Activated CD8-positive, alpha-beta memory T cell treated with anti-CD3 and anti-CD28 coated beads, Interleukin-2, amount 50 U/mL, for 48 hours (primary cell): ENCODE results near the gene RUNX3.
A peak's percentile ranks its signal among the peaks of the same experiment; 100 is the strongest.

ENCODE experiments used
- DNase-seq: peaks from one replicate; pipeline ENCODE4 v3.0.0-alpha.2; 2020

RUNX3 gene

GRCh38 chr1:24878045-24878444 is 52.0 kb downstream of the RUNX3 start:
- DNase-seq = no peak

- no peak for DNase-seq
Measured at GRCh38 chr1:24875991-24876506, 54.0 kb downstream of the RUNX3 start.

- peak; percentile 40 for DNase-seq
Measured at GRCh38 chr1:24875257-24875656, 54.8 kb downstream of the RUNX3 start.

GRCh38 chr1:24874611-24875234 is 55.4 kb downstream of the RUNX3 start:
- no peak for DNase-seq

GRCh38 chr1:24874056-24874455 is 56.0 kb downstream of the RUNX3 start:
- DNase-seq = no peak

- no peak for DNase-seq
Measured at GRCh38 chr1:24873148-24873547, 56.9 kb downstream of the RUNX3 start.

GRCh38 chr1:24872061-24872850 is 57.8 kb downstream of the RUNX3 start:
- peak; percentile 42 for DNase-seq

- DNase-seq = peak; percentile 47
Measured at GRCh38 chr1:24871306-24871901, 58.7 kb downstream of the RUNX3 start.

- peak; percentile 63 for DNase-seq
Measured at GRCh38 chr1:24870551-24871195, 59.4 kb downstream of the RUNX3 start.

GRCh38 chr1:24868016-24868875 is 61.8 kb downstream of the RUNX3 start:
- DNase-seq = peak; percentile 41

- DNase-seq = peak; percentile 41
Measured at GRCh38 chr1:24867084-24867870, 62.8 kb downstream of the RUNX3 start.

- DNase-seq = peak; percentile 44
Measured at GRCh38 chr1:24866211-24867083, 63.6 kb downstream of the RUNX3 start.

GRCh38 chr1:24865587-24865986 is 64.5 kb downstream of the RUNX3 start:
- no peak for DNase-seq

GRCh38 chr1:24865168-24865567 is 64.9 kb downstream of the RUNX3 start:
- no peak for DNase-seq

- no peak for DNase-seq
Measured at GRCh38 chr1:24864370-24864777, 65.7 kb downstream of the RUNX3 start.

GRCh38 chr1:24862775-24863483 is 67.1 kb downstream of the RUNX3 start:
- peak; percentile 37 for DNase-seq

GRCh38 chr1:24861821-24862727 is 68.0 kb downstream of the RUNX3 start:
- DNase-seq = no peak

- no peak for DNase-seq
Measured at GRCh38 chr1:24860841-24861240, 69.2 kb downstream of the RUNX3 start.
